Fibroblast of skin of left biceps (primary cell): Measurements from ENCODE around the gene ERP27.

Experiments
- DNase-seq, 2 experiments: peaks; one replicate each; pipeline ENCODE4 v3.0.0-alpha.2; 2013; ENCODE audit warnings: low read depth in 2 of 2

ERP27 gene

DNA sequence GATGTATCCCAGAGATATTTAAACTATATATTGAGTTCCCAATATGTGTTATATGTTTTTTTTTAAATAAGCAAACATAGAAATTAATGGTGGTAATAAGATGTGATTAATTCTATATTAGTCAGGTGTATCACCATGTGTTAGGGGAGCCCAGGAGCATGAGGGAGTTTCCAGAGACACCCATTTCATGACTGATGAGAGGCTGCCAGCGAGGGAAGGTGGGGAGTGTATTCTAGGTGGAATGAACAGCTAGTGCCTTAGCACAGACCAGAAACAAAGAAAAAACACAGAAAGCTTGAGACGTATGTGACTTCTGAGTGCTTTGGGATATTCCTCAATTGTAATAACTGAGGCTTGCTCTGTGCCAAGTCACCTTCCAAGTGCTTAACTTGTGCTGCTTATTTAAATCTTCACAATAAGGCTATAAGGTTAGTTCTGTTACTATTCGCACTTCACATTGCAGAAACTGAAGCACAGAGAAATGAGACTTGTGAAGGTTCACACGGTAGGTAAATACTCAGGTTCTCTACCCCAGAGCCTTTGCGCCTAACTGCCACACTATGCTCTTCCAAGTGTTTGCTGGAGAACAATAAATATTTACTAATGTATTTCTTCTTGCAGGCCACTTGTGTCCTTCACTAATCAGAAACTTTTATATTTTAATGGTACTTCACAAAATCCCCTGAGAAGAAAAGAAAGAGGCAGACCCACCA is 34.8 kb downstream of the ERP27 start:
- no peak for DNase-seq

DNA sequence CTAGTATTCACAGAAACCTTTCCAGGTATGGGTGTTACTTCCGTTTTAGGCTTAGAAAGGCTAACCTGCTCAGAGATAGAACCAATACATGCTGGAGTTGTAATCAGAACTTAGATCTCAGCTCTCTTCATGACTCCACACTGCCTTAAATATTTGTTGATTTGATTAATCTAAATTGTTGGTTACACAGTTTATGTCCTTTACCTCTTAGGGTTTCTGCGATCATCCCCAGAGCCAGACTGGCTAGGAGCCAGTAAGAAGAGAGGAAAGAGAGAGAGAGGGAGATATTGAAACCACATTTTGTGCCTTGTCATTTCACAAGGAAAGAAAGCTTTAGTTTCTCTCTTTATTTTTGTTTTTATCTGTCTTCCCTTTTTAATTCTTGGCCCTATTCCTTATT is 35.9 kb downstream of the ERP27 start:
- no peak for DNase-seq

DNA sequence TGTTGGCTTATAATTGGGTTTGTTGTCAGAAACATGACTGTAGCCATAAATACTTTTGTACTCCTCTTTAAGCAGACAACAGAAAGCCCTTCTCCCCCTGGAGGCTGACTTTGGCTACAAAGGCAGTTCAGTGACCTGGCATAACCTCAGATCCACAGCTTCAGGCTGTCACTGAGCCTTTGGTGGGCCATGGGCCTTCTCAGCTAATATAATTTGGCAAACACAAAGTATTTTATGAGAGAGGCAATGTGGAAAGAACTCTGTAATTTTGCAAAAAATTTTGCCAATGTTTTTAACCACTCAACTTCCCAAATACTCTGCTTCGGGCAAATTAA is 37.1 kb downstream of the ERP27 start:
- DNase-seq, result no peak

DNA sequence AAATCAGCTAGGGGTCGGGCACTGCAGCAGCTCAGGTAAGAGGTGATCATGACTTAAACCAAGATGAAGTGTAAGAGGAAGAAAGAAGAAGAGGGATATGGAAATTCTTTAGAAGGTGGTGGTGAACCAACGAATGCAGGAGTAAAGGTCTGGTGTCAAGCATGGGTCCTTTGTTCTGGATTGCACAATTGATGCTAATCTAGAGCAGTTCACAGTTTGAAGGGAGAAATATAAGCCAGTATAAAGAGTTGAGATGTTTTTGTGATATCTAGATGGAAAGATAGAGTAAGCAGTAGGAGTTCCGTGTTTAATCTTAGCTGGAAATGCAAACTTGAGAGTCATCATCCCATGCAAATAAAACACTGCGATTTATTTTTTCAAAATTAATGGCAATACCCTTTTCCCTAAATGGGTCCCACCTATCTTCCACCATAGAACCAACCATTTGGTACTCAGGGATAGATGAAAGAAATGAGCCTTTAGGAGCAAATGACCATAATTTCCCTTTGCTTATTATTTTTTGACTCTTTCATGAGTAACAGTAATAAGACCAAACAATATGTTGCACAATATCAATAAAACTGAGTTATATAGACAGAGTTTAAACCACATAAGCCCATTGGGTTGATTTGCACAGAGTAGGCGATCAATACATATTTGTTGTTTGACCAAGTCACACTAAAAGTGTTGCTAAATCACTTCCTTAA is 37.7 kb downstream of the ERP27 start:
- no peak for DNase-seq

DNA sequence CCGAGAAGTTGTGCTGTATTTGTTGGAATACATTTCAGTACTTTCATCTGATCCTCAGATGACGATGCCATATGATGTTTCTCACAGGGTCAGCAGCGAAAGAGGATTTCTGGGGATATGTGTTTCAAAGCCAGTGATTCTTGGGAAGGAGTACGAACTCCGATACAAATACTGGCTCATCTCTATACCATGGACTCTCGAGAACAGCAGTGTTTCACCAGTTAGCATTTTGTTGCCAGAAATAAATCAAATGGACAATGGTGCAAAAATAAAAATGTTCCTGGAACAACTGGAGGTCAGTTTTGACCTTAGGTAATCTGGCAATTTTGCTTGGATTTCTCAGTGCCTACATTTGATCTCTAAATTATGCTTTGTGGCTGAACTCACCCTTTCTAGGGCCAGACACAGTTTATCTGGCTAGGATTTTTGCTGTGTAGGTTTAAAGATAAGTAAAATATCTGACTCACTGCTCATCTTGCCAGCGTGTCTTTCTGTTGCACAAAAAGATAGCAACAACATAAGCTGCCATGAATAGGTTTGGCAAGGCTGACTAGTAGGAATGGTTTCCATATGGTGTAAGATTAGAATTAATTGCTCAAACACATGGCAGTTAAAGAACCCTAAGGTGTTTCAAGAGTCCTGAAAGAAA is 41.7 kb downstream of the ERP27 start:
- DNase-seq, result peak; percentile 39 to 44

DNA sequence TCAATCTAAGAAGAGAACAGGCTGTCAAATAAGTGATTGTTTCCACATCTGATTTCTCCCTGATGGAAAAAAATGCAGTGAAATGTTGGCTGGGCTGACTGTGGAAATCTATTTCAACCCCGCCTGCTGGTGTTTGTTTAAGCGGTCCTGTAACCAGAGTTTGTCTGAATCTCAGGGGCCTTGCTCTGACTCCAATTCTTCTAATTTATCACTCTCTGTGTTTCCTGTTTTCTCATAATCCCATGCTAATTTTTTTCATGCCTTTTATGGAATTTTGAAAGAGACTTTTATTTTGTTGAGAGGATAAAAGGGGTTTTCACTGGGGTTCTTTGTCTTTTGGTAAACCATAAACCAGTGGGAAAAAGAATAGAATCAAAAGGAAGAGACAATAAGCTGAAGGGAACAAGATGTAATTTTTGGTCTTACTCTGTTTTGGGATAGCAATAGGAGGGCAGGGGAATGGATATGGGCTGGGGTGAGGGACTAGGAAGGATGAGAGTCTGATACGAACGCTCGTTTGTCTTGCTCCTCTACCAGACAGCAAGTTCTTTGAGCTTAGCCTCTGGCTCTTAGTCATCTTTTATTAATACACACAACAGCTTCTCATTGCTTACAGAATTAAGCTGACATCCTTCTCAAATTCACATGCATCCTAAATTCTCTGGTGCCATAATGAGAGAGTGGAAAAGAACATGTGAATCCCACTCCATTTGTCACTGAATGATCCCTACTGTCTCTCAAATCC is 44.7 kb downstream of the ERP27 start:
- DNase-seq, result no peak

DNA sequence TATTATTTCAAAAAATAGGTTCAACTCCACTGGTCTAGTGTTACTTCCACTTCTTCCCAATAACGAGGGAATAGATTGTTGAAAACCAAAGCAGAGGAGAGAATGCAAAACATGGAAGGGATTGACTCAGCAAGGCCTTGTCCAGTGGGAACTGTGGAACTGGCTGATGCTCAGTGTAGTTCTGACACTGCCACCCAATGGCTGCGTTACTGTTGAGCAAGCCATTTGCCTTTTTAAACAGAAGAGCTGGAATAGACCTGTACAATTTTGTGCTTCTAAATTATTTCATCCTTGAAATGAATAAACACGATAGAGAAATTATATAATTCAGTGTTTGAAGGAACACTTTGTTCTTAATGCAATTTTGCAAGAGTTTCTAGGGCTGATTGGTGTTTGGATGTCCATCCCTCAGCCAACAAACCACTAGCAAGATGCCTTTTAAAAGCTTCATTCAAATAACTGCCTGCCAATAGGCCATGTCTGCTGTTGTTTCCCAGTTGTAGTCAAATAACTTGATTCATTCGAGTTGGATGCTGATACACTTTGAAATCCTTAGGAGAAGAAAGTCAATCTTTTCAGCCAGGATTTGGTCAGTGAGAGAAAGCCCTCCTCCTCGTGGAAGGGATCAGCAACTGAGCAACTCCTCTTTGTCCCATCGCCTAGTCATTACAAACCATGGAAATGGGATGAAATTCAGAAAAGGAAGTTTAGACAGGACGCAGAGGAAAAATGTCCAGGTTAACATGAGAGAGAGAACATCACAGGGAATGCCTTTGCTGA is 45.4 kb downstream of the ERP27 start:
- no peak for DNase-seq

DNA sequence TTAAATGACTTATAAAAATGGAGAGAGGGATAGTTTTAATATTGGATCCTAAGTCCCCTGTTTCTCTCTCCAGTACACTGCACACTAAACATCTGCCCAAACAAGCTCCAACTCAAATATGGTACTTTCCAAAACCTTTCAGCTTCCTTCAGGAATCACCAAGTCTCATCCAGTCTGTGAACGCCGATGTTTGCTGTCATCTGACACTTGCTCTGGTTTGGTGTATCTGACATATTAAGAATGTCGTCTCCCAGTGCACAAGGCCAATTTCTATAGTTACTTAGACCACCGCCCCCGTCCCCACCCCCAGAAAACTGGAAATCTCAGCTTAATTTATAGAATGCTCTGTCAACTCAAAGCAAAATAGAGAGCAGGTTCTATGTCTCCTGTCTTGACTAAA is 47.6 kb downstream of the ERP27 start:
- DNase-seq, result no peak

DNA sequence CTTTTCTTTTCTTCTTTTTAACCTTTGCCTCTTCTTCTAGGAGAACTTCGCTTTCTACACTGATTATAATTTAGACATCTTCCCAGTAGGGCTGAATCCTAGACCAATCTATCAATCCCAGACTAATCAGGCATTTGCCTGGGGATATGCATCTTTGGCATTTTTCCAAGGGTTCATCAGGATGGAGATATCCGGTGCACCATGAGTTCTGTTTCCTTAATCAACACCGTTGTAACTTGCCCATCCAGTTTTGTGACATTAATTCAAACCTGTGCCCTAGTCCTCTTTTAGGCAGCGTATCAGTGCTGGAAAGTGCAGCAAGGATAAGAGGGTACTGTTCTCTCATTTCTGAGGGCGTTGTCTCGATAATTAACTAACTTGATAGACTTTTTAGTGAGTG is 52.1 kb downstream of the ERP27 start:
- no peak for DNase-seq

DNA sequence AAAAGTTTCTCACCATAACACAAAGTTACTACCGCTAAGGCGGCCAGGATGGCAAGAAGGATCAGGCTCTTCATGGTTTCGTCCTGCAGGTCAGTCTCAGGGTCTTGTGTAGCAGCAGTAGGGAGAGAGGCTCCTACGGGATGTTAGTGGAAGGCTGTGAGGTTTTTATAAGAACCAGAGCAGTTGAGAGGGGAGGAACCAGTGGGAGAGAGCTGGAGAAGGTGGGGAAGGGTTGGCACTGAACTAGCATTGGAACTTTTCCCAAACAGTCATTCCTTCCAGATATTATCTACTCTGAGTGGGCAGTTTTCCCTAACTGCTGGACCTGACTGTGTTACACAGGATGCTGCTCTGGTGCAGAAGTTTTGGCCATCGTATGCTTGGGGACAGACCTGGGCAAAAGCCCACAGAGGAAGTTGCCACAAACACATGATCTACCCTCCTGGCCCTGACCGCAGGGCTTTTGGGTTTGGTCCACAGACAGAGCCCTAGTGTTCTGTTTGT is 52.6 kb downstream of the ERP27 start, which contains the start of gene MGP:
Gene MGP (minus strand): TSS at position 137 of the 504 bp plus-strand sequence. CDS start 63 bp downstream, at position 74.
- DNase-seq, result no peak

DNA sequence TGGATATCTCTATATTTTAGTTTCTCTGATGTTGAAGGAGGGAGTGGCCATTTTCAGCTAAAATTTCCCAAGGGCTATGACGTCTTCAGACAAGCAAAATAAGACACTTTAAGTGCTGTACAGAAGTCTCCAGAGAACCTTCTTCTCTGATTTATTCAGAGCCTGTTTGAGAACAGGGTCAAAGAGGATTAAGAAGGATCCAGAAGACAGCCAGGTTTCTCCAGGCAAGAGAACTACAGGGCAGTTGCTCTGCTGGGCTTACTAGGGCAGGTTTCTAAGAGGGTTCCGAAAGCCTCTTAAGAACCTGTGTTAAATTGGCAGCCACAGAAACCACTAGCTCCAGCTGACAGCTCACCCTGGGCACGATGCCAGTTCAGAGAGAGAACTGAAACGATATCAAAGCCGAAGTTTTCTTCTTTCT is 53.9 kb downstream of the ERP27 start:
- peak in 1 of 2 experiments; percentile 35 for DNase-seq

DNA sequence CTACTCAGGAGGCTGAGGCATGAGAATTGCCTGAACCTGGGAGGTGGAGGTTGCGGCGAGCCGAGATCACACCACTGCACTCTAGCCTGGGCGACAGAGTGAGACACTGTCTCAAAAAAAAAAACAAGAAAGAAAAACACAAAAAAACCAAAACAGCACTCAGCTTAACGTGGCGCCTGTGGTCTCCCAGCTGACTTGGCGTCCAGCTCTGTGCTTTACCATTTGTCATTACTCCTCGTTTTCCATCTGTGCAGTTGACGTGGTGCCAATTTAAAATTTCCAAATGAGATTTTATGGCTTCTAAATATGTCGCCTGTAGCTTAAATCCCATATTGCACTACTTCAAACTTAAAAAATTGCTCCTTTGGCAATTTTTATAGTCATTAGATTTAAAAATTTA is 54.7 kb downstream of the ERP27 start:
- no peak for DNase-seq

DNA sequence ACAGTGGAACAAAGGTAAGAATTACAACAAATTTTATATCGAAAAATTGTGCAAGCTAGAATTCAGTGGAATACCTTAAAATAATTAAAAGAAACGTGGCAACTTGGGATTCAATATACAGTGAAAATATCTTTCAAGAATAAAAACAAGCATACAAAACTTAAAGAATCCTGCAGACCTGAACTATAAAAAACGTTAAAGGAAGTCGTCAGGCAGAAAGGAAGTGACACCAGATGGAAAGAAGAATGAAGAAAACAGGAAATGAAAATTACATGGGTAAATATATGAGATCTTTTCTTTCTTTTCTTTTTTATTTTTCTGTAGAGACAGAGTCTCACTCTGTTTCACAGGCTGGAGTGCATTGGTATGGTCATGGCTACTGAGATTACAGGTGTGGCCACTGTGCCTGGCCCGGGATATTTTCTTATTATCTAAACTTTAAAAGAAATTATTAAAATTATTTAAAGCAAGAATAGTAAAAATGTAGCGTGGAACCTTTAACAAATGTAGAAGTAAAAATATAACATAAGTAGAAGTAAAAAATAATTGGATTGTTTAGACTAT is 57.4 kb downstream of the ERP27 start:
- DNase-seq, result no peak

DNA sequence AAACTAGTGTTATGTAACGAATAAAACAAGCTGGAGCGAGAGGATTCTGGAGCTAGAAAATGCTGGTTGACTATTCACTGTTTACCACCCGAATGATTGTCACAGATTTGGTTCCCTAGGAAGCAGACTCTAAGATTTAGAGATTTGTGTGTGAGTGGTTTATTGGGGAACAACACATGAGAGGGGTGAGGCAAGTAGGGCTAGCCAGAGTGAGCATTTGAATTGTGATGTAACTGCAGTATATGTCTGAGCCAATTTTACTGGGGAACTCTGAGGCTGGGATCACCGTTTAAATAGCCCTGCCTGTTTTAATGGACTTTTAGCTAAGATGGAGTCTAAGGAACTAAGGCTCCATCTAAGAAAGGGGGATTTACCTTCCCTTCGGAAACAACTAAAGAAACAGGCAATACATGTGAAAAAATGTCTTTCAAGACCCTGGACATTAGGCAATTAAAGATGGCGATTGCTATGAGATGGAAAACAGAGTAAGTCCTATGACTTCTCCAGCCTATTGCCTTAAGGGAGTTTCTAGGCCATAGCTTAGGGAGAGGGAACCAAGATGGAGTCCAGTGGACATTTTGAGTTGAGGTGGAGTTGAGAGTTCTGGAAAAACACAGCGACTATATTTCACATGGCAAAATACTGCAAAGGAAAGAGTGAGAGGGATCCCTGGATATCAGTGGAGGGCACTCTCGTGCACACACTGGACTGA is 59.0 kb downstream of the ERP27 start:
- DNase-seq, result no peak

DNA sequence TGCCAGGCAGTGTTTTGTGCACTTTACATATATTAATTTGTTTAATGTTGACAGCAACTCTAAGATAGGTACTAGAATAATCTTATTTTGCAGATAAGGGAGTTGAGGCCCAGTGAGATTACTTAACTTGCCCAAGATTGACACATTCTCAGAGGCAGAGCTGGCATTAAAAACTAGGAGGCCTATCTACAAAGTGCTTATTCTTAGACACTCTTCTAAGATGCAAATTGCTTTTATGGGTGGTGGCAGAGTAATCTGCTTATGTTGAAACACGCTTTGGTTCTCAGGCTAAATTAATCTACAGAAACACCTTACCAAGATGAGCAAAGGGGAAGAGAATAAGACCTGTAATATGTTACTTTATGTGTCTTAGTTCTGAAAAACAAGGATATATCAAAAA is 59.8 kb downstream of the ERP27 start:
- no peak for DNase-seq

DNA sequence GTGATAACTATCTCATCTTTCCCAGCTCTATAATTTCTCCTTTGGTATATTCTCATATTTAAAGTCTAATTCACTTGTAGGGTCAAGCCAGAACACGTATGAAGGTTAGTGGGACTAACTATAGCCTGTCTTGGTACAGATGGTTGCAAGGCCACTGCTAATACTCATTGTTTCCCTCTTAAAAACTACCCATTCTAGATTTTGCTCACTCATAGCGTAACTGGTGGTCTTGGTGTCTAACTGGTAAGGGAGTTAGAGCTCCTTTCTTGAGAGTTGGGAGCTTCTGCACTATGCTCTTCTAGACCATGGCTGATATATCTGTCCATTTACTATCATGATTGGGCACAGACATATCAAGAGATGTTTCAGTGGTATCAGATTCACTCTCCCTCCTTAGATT is 61.5 kb downstream of the ERP27 start:
- DNase-seq, result no peak

DNA sequence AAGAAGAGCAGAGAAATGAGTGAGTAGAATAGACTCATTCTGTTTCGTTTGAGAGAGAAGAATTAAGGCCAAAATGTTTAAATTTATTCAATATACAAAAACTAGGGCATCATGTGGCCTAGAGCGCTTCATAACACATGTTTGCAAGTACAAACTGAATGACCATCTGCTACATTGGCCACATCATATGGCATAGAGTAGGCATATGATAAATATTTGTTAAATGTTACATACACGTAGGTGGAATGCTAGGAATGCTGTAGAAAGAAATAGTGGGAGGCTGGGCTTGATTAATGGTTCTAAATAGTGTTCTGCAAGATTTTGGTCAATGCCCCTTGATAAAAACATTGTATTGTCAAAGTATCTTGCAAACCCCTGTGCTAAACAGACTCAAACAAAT is 63.5 kb downstream of the ERP27 start:
- DNase-seq, result no peak

DNA sequence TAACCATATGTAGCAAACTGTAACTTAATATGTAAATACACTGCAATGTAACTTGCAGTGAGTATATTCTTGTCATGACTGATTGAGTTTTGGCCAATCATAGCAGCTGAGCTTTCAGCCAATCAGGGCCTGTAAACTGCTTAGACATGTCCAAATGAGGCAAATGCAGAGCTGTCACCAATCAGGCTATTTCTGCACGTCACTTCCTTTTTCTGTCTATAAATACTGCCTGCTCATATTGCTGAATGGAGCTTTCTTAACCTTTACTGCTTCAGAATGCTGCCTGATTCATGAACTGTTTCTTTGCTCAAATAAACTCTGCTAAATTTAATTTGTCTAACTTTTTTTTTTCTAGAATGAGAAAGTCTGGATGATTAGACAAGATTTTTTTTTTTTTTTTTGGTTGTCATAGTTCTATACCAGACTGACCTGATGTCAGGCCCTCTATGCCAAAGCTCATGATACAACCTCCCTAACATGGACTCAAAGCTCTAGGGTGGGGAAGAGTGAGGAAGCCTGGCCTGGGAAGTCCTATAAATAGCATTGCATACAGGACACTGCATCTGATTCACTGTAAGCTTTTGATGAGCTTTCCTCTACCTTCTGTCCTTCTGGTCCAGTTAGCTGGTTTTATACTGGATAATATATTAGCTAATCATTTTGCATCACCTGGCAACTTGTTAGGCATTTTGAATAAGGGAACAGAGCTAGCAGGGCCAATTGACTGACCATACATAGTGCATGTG is 64.7 kb downstream of the ERP27 start:
- no peak for DNase-seq

DNA sequence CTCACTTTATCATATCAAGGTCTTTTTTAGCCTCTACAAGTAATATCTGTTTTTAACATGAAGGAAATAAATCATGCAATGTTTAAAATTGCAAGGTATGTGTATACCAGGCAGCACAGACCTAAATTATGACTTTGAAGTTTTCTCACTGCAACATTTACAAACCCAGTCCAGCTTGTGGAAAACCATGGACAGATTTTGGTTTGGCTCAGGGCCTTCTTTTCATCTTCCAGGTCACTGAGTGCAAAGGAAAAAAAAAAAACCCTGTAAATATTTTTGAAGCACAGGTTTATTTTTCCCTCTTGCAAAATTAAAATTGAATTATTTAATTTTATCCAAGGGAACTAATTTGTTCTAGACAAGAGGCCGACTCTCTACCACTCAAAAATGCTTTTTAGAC is 66.5 kb downstream of the ERP27 start:
- no peak for DNase-seq

DNA sequence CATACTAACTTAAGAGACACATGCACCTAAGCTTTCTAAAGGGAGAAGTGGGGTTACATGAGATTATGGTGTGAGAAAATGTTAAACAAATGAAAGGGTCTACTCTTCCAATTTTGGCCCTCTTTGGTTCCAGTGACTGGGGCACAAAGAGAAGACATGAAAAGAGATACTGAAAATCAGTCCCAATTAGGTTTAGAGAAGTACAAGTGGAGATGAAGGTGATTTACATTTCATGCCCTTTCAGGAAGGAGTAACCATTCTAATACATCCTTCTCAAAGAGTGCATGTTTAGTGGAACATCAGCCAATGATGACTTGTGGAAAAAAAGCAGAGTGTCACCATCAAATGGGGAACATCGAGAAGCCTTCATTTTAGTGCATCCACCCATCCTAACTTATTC is 67.1 kb downstream of the ERP27 start:
- no peak for DNase-seq
